ENCODE data around the gene SHMT1.
"Not testable (repeated sequence)": the region's sequence is repeated elsewhere in the genome, so short reads cannot be mapped to it uniquely, and the experiment has no call there.

SHMT1 gene

DNA sequence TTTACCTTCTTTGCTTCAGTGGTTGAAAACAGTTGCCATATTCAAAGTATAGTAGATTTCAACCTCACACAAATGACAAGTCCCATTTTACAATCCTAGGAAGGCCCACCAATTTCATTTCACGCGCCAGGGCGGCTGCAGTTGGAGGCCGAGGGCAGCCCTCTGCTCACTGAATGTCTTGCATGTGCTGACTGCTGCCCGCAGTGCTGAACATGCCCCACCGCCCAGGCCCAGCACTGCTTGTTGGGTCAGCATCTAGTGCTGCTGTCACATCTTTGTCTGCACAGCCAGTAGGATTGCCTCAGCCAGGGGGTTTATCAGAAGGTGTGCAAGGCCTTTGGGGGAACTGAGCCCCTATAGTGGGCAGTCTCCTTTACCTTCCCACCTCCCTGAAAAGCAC, 36.8 kb downstream of the SHMT1 start:
- in situ Hi-C loops (cut with MboI; ENCODE audit: low sequenced_read_pairs), result no loop called here

GRCh38 chr17:18326039-18326438, 37.3 kb downstream of the SHMT1 start:
- in situ Hi-C loops (cut with MboI; ENCODE audit: low sequenced_read_pairs), result no loop called here

- in situ Hi-C loops (cut with MboI; ENCODE audit: low sequenced_read_pairs), result no loop called here
These were observed 39.0 kb downstream of the SHMT1 start for GRCh38 chr17:18324140-18325050.

- in situ Hi-C loops (cut with MboI; ENCODE audit: low sequenced_read_pairs), result no loop called here
These were observed 39.7 kb downstream of the SHMT1 start for GRCh38 chr17:18323507-18324139.

DNA sequence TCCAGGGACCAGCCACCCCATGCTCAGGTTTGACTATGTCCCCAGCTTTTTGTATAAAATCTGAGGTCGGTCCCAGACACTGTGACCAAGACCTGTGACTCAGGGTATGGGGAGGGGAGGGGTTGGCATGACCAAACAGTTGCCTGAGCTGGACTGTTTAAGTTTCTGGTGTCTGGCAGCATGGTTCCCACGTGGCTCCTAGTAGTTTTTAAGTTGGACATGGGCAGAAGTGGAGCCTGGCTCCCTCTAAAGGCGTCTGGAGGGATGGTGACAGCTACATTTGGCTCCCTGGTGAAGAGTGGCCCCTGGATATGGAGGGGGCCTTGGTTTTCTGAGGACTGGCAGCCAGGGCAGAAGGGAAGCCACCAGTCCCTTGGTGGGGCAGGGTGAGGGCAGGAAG, 40.3 kb downstream of the SHMT1 start:
- in situ Hi-C loops (cut with MboI; ENCODE audit: low sequenced_read_pairs), result no loop called here

DNA sequence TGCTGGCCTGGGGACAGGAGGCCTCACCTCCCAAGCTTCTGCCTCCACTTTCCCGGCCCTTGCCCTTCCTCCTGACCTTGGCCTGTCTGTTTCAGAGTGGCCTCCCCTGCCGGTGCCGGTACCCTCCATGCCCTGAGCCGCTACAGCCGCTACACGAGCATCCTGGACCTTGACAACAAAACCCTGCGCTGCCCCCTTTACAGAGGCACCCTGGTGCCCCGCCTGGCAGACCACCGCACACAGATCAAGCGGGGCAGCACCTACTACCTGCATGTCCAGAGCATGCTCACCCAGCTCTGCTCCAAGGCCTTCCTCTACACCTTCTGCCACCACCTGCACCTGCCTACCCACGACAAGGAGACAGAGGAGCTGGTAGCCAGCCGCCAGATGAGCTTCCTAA, 40.8 kb downstream of the SHMT1 start:
- in situ Hi-C loops (cut with MboI; ENCODE audit: low sequenced_read_pairs), result no loop called here

- in situ Hi-C loops (cut with MboI; ENCODE audit: low sequenced_read_pairs), result no loop called here
These were observed 42.0 kb downstream of the SHMT1 start for GRCh38 chr17:18321309-18321708.

DNA sequence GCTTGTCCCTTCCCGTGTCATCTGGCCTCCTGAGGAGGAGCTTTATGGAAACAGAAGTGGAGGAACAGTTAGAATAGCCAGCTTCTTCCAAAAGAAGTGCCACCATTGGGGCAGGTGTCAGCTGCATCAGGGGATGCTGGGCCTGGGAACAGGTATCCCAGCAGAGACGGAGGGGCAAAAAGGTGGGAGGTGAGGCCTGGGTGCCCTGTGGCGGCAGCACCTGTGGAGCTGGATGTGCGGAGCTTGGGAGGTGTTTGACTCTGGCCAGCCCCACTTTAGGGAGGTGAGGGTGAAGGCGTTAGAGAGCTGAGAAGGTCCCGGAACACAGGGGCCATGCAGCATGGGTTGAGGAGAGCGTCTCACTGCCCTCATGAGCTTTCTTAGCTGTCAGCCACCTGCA, 43.0 kb downstream of the SHMT1 start:
- in situ Hi-C loops (cut with MboI; ENCODE audit: low sequenced_read_pairs), result no loop called here

- in situ Hi-C loops (cut with MboI; ENCODE audit: low sequenced_read_pairs), result no loop called here
These were observed 43.6 kb downstream of the SHMT1 start for GRCh38 chr17:18319604-18320256.

DNA sequence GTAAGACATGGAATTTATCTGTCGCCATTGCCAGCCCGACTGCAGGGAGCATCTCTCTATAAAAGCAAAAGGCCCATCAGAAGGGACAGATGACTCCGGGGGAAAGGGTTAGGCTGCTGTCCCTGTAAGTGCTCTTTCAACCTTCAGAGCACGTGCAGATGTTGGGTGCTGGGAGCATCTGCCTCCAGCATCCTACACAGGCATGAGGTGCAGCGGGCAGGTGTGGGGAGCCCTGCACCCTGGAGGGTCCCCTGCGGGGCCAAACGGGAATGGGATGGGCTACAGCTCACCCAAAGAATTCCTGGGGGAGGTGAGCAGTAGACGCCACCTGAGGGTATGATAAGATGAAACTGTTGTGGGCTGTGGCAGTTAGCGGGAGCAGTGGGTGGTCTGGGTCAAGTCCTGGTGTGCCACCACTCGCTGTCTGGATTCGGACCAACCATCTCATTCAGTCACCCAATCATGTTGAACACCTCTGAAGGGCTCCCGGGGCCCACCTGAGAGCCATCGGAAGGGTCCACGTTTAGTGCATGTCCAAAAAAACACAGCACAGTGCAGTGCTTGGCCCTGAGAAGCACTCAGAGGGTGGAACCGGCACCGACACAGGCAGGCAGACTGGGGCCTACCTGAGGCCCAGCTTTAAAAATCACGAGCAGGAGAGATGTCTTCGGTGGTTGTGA, 44.4 kb downstream of the SHMT1 start:
- in situ Hi-C loops (cut with MboI; ENCODE audit: low sequenced_read_pairs), result no loop called here

- in situ Hi-C loops (cut with MboI; ENCODE audit: low sequenced_read_pairs), result no loop called here
These were observed 45.2 kb downstream of the SHMT1 start for GRCh38 chr17:18318117-18318516.

- in situ Hi-C loops (cut with MboI; ENCODE audit: low sequenced_read_pairs), result no loop called here
These were observed 47.4 kb downstream of the SHMT1 start for GRCh38 chr17:18315961-18316360.

DNA sequence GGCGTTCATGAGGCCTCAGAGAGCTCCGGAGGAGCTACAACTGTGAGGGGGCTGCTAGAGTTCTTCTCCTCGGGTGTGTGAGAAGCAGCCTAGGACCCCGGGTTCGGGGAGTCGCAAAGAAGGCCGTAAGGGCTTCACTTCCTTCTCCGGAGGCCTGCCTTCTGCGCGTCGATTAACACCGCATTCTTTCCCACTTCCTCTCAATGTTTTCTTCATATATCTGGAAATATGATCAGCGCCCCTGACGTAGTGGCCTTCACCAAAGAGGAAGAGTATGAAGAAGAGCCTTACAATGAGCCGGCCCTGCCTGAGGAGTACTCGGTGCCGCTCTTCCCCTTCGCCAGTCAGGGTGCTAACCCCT, 47.8 kb downstream of the SHMT1 start:
- in situ Hi-C loops (cut with MboI; ENCODE audit: low sequenced_read_pairs), result no loop called here

GRCh38 chr17:18314731-18315561, 48.4 kb downstream of the SHMT1 start, which contains the start of the genes SMCR8 and TOP3A:
Gene SMCR8 (plus strand): TSS chr17:18315293. CDS start chr17:18315790, 497 bp downstream.
Gene TOP3A (minus strand): TSS chr17:18314994. CDS start chr17:18314778, 216 bp downstream.
- in situ Hi-C loops (cut with MboI; ENCODE audit: low sequenced_read_pairs), result no loop called here

GRCh38 chr17:18314059-18314730, 49.2 kb downstream of the SHMT1 start:
- in situ Hi-C loops (cut with MboI; ENCODE audit: low sequenced_read_pairs), result no loop called here

DNA sequence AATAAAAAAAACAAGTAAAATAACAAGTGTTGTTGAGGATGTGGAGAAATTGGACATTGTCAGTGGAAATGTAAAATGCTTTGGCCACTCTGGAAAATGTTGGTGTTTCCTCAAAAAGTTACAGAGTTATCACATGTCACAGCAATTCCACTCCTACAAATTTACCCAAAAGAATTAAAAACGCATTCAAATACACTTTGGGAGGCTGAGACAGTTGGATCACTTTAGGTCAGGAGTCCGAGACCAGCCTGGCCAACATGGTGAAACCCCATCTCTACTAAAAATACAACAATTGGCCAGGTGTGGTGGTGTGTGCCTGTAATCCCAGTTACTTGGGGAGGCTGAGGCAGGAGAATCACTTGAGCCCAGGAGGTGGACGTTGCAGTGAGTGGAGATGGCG, 54.1 kb downstream of the SHMT1 start:
- in situ Hi-C loops (cut with MboI; ENCODE audit: low sequenced_read_pairs), result no loop called here

GRCh38 chr17:18303206-18303605, 60.1 kb downstream of the SHMT1 start:
- in situ Hi-C loops (cut with MboI; ENCODE audit: low sequenced_read_pairs), result not testable (repeated sequence)

DNA sequence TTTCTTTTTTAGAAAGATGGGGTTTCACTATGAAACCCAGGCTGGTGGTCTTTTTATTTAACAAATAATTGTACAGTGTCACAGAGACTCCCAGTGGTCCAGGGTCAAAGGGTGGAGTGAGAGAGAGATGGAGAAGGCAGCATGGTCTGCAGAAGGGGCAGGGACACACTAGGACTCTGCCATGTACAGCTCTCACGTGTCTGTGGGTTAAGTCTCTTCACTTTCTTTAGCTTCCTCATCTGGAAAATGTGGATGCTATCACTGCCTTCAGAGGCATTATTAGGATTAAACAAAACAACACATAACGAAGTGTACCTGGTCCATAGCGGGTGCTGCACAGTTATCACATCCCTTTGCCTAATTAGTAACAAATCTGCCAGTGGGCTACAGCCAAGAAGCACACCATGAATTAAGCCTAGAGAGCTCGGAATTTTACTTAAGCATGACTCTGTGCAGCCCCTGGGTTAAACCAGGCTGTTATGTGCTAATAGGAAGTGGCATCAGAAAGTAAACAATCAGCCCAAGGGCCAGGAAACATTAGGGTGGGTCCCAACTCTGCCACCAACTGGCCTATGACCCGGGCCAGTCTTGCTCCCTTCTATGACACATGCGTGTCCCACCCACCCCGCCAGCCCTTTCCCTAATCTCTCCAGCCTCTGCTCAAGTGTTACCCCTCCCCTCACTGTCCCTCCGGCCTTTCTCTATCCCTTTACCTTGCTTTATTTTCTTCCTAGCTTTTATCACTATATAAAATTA, 62.4 kb downstream of the SHMT1 start:
- in situ Hi-C loops (cut with MboI; ENCODE audit: low sequenced_read_pairs), result no loop called here

- in situ Hi-C loops (cut with MboI; ENCODE audit: low sequenced_read_pairs), result not testable (repeated sequence)
These were observed 65.3 kb downstream of the SHMT1 start for GRCh38 chr17:18298061-18298460.
